Mucosa of descending colon (tissue), 3 donors: ENCODE results near the gene KCNIP1. TPM values are rescaled to one million over a fixed set of nuclear protein-coding genes. Genes with fewer than 3 reads are reported as not detected.
"Not testable (repeated sequence)": the region's sequence is repeated elsewhere in the genome, so short reads cannot be mapped to it uniquely, and the experiment has no call there.

Source experiments
- ATAC-seq: fragments of 200-7000 bp; cut with Tn5 transposase; one replicate; pipeline ENCODE4 v1.9.1; 2020; ENCODE audit warnings: mild to moderate bottlenecking, moderate library complexity
- DNase-seq, 3 donors: peaks; one replicate each; pipeline ENCODE4 v3.0.0-alpha.2; 2020
- H3K36me3 ChIP-seq: fragments of 200-600 bp; one replicate; pipeline ENCODE4 v1.8.0; 2021; ENCODE audit warnings: low read depth, mild to moderate bottlenecking
- H3K4me1 ChIP-seq: fragments of 200-600 bp; one replicate; pipeline ENCODE4 v1.8.0; 2021; ENCODE audit warnings: low read depth, mild to moderate bottlenecking
- H3K4me3 ChIP-seq: fragments of 200-600 bp; one replicate; pipeline ENCODE4 v1.8.0; 2021; ENCODE audit warnings: mild to moderate bottlenecking
- H3K9me3 ChIP-seq: fragments of 200-600 bp; one replicate; pipeline ENCODE4 v1.8.0; 2021; ENCODE audit warnings: mild to moderate bottlenecking
- intact Hi-C, 2 donors: fragments of 100-400 bp; cut with DNase I in 1 of 2; cut with micrococcal nuclease in 1 of 2; formaldehyde crosslinking; loops; one replicate each; pipeline versions ENCODE4 v1.11.0 to v1.11.1; 2022; cut with DNase I, micrococcal nuclease
- total RNA-seq, 3 donors: library from RNA; stranded (reverse); fragmentation: NEBNext Ultra II Directional in 2 of 3; extraction: Animal tissue kit (Norgen Biotek cat#: 25700) in 2 of 3; gene quantifications; one replicate each; pipeline versions ENCODE4 v1.2.1 to v1.2.4, GENCODE V29; 2021 to 2023
- TF ChIP-seq, protein P1 (sequence below): fragments of 200-600 bp; IDR thresholded peaks from one replicate; pipeline ENCODE4 v1.8.0; 2022; ENCODE audit warnings: antibody characterized with exemption, mild to moderate bottlenecking
- donor health status: DM: no; HTN: no; CAD: no; lungs with moderate emphysema.
- donor health status: DM: no; HTN: no; CAD: no.
- donor health status: DM: no; HTN: yes; CAD: no.

The KCNIP1 gene
- total RNA-seq, 3 donors from 2014 or later = 0.79 TPM; not detected in 2

GRCh38 chr5:170545811-170546210 lies 42.0 kb downstream of the KCNIP1 start:
- Histone ChIP-seq H3K36me3 (no peaks in the 10 kb centered on the region), H3K9me3 (no peaks in the 10 kb centered on the region), H3K4me3 (no peak overlapping the region), H3K4me1 (no peaks in the 10 kb centered on the region)
- no peak for DNase-seq
- TF ChIP-seq, protein P1, sequence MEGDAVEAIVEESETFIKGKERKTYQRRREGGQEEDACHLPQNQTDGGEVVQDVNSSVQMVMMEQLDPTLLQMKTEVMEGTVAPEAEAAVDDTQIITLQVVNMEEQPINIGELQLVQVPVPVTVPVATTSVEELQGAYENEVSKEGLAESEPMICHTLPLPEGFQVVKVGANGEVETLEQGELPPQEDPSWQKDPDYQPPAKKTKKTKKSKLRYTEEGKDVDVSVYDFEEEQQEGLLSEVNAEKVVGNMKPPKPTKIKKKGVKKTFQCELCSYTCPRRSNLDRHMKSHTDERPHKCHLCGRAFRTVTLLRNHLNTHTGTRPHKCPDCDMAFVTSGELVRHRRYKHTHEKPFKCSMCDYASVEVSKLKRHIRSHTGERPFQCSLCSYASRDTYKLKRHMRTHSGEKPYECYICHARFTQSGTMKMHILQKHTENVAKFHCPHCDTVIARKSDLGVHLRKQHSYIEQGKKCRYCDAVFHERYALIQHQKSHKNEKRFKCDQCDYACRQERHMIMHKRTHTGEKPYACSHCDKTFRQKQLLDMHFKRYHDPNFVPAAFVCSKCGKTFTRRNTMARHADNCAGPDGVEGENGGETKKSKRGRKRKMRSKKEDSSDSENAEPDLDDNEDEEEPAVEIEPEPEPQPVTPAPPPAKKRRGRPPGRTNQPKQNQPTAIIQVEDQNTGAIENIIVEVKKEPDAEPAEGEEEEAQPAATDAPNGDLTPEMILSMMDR = no peak
- intact Hi-C loops = no loop called here
- ATAC-seq = no peak

GRCh38 chr5:170546282-170546681 lies 42.5 kb downstream of the KCNIP1 start:
- intact Hi-C loops = no loop called here
- no peaks in the 10 kb centered on the region for H3K4me1 ChIP-seq
- DNase-seq = no peak
- no peak overlapping the region for H3K4me3 ChIP-seq
- H3K9me3 ChIP-seq = no peaks in the 10 kb centered on the region
- ATAC-seq = no peak
- TF ChIP-seq, protein P1 = no peak
- no peaks in the 10 kb centered on the region for H3K36me3 ChIP-seq

GRCh38 chr5:170550382-170550781 lies 46.6 kb downstream of the KCNIP1 start:
- ATAC-seq, intact Hi-C loops, H3K4me1 ChIP-seq, H3K36me3 ChIP-seq, DNase-seq, H3K9me3 ChIP-seq, H3K4me3 ChIP-seq: not testable (repeated sequence)

DNA sequence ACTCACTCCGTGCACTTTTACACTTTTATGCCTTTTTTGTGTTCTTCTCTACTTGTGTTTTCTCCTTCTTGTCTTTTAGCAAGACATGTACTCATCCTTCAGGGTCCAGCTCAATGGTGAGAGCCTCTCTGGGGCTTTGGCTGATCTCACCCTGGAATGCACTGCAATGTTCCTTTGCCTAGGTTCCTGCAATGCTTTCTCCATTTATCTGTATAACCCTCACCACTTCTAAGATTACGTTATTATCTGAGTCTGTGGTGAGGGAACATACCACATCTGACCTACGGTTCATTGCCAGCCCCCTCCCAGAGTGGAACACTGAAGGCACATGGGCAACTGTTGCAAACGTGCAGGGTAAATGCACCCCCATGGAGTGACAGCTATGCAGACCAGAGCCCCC lies 47.3 kb downstream of the KCNIP1 start:
- ATAC-seq (no peak), DNase-seq (no peak)
- H3K36me3 ChIP-seq = no peaks in the 10 kb centered on the region
- TF ChIP-seq, protein P1 = no peak
- no peaks in the 10 kb centered on the region for H3K9me3 ChIP-seq
- intact Hi-C loops = no loop called here
- no peak overlapping the region for H3K4me3 ChIP-seq
- H3K4me1 ChIP-seq = no peaks in the 10 kb centered on the region

DNA sequence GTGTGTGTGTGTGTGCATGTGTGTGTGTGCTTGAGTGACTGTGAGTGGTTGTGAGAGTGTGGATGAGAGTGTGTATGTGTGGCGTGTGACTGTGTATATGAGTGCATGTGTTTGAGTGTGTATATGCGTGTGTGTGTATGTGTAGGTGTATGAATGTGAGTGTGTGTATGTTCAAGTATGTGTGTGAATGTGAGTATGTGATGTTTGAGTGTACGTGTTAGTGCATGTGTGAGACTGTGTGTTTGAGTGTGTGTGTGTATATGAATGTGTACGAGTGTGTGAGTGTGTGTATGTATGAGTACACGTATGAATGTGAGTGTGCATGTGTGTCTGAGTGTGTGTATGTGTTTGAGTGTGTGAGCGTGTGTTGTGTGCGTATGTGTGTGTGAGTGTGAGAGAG lies 47.8 kb downstream of the KCNIP1 start:
- ATAC-seq = no peak
- no peaks in the 10 kb centered on the region for H3K4me1 ChIP-seq
- no peak overlapping the region for H3K4me3 ChIP-seq
- DNase-seq = no peak
- H3K36me3 ChIP-seq = no peaks in the 10 kb centered on the region
- no peaks in the 10 kb centered on the region for H3K9me3 ChIP-seq
- intact Hi-C loops = loop anchor here in 1 of 2 donors (2.0 kb wide), 1 partner anchor 55 kb away; no protein-coding TSS in a partner anchor
- TF ChIP-seq, protein P1 = no peak

DNA sequence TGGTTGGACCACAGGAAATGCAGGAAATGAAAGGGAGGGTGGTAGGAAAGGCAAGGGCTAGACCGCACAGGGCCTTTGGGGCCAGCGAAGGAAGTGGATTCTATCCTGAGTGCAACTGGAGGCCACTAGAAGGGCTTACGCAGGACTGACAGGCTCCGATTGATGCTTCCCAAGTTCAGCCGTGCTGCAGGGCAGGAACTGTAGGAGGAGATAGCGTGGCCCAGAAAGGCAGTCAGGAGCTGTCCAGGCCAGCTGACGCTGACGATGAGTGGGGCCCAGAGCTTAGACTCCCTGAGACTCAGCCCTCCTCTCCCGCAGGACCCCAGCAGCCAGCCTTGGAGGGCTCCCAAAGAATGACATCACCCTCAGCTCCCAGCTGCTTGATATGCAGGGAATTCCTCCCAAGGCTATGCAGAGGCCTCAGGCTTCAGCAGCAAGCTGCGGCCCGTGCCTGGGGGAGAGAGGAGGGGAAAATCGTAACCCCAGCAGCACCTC lies 48.8 kb downstream of the KCNIP1 start:
- intact Hi-C loops = loop anchor here in 1 of 2 donors (2.0 kb wide), 1 partner anchor 54 kb away; no protein-coding TSS in a partner anchor
- no peaks in the 10 kb centered on the region for H3K9me3 ChIP-seq
- peak; percentile 73 for ATAC-seq

More for the DNA sequence above, 48.8 kb downstream of the KCNIP1 start:
- DNase-seq = peak; percentile 56 to 70 (median 61)
- Histone ChIP-seq H3K36me3 (no peaks in the 10 kb centered on the region), H3K4me1 (no peaks in the 10 kb centered on the region), H3K4me3 (no peak overlapping the region)
- TF ChIP-seq, protein P1 = no peak
